HepG2 (cell line): Measurements from ENCODE around the gene LYRM4. TPM values are rescaled to one million over a fixed set of nuclear protein-coding genes. Genes with fewer than 3 reads are reported as not detected.

Experiments
- ATF4 ChIP-seq, 2 experiments: fragments of 450-650 bp in 1 of 2; sonication (generic) in 1 of 2; formaldehyde crosslinking; IDR thresholded peaks; 2 replicates each; pipeline versions ENCODE4 v1.5.0 to v1.8.0; 2020 to 2022; ENCODE audit warnings: mild to moderate bottlenecking in 1 of 2, missing genetic modification reagents in 1 of 2
- ERF ChIP-seq: IDR thresholded peaks from 2 replicates; pipeline ENCODE4 v1.6.1; 2018; ENCODE audit warnings: missing biosample characterization, missing genetic modification reagents
- IRF2 ChIP-seq: IDR thresholded peaks from 2 replicates; pipeline ENCODE4 v1.6.1; 2018; ENCODE audit warnings: missing genetic modification reagents, missing compliant biosample characterization
- JUND ChIP-seq: sonication (generic); formaldehyde crosslinking; IDR thresholded peaks from 2 replicates; pipeline ENCODE4 v1.8.0; 2022; ENCODE audit warnings: mild to moderate bottlenecking, missing genetic modification reagents
- MEF2D ChIP-seq: sonication (generic); formaldehyde crosslinking; IDR thresholded peaks from 2 replicates; pipeline ENCODE4 v1.5.1; 2020; ENCODE audit warnings: mild to moderate bottlenecking, missing genetic modification reagents
- NFIC ChIP-seq: IDR thresholded peaks from 2 replicates; pipeline ENCODE4 v1.6.1; 2012; ENCODE audit warnings: mild to moderate bottlenecking, low read length, inconsistent platforms
- NFYC ChIP-seq: IDR thresholded peaks from 2 replicates; pipeline ENCODE4 v1.6.1; 2016; ENCODE audit warnings: missing genetic modification reagents, missing compliant biosample characterization
- NPAS2 ChIP-seq: sonication (generic); formaldehyde crosslinking; IDR thresholded peaks from 2 replicates; pipeline ENCODE4 v1.8.0; 2022; ENCODE audit warnings: mild to moderate bottlenecking, missing genetic modification reagents, borderline replicate concordance
- NR2F1 ChIP-seq, 2 experiments: fragments of 450-650 bp in 1 of 2; formaldehyde crosslinking in 1 of 2; IDR thresholded peaks; 2 replicates each; pipeline versions ENCODE4 v1.5.0 to v1.6.1; 2016 to 2020; ENCODE audit warnings: mild to moderate bottlenecking in 1 of 2, missing compliant biosample characterization in 1 of 2, missing genetic modification reagents in 1 of 2, moderate library complexity in 1 of 2
- POGZ ChIP-seq: sonication (generic); formaldehyde crosslinking; IDR thresholded peaks from 2 replicates; pipeline ENCODE4 v1.4.0; 2020; ENCODE audit warnings: mild to moderate bottlenecking, missing genetic modification reagents
- PRDM4 ChIP-seq: sonication (generic); formaldehyde crosslinking; IDR thresholded peaks from 2 replicates; pipeline ENCODE4 v1.9.0; 2021; ENCODE audit warnings: missing genetic modification reagents, borderline replicate concordance
- PRPF4 ChIP-seq: fragments of 200-400 bp; formaldehyde crosslinking; IDR thresholded peaks from 2 replicates; pipeline ENCODE4 v1.6.1; 2016; ENCODE audit warnings: low read length, low read depth; ENCODE audit not compliant: poor library complexity, severe bottlenecking
- RFXANK ChIP-seq: IDR thresholded peaks from 2 replicates; pipeline ENCODE4 v1.6.1; 2016
- RXRA ChIP-seq: sonication (generic); formaldehyde crosslinking; IDR thresholded peaks from 2 replicates; pipeline ENCODE4 v1.5.1; 2020; ENCODE audit warnings: missing genetic modification reagents
- SOX5 ChIP-seq: IDR thresholded peaks from 2 replicates; pipeline ENCODE4 v1.6.1; 2016; ENCODE audit warnings: borderline replicate concordance
- ZFP36 ChIP-seq: fragments of 150-350 bp; IDR thresholded peaks from 2 replicates; pipeline ENCODE4 v1.6.1; 2018; ENCODE audit warnings: borderline replicate concordance, low read length, low read depth; ENCODE audit not compliant: partially characterized antibody
- ZFP91 ChIP-seq: sonication (generic); formaldehyde crosslinking; IDR thresholded peaks from 2 replicates; pipeline ENCODE4 v1.9.0; 2022; ENCODE audit warnings: missing genetic modification reagents, mild to moderate bottlenecking, borderline replicate concordance
- ZNF121 ChIP-seq: sonication (generic); formaldehyde crosslinking; IDR thresholded peaks from 2 replicates; pipeline ENCODE4 v1.5.0; 2020; ENCODE audit warnings: mild to moderate bottlenecking, missing genetic modification reagents
- ZNF292 ChIP-seq: sonication (generic); formaldehyde crosslinking; IDR thresholded peaks from 2 replicates; pipeline ENCODE4 v1.8.1; 2022; ENCODE audit warnings: mild to moderate bottlenecking, low read depth, missing genetic modification reagents, borderline replicate concordance
- ZNF512 ChIP-seq: sonication (generic); formaldehyde crosslinking; IDR thresholded peaks from 2 replicates; pipeline ENCODE4 v1.4.0; 2020; ENCODE audit warnings: mild to moderate bottlenecking, missing genetic modification reagents
- ZNF652 ChIP-seq: IDR thresholded peaks from 2 replicates; pipeline ENCODE4 v1.6.1; 2016; ENCODE audit warnings: low read depth, borderline replicate concordance
- ZNF891 ChIP-seq: sonication (generic); formaldehyde crosslinking; IDR thresholded peaks from 2 replicates; pipeline ENCODE4 v1.5.0; 2020; ENCODE audit warnings: mild to moderate bottlenecking, missing genetic modification reagents
- polyA plus RNA-seq, 8 experiments: library from polyadenylated mRNA; depleted of rRNA in 3 of 8; stranded (reverse) in 7 of 8; unstranded in 1 of 8; fragments of >200 nt; fragmentation: Illumina TruSeq in 4 of 8; extraction: Trizol in 4 of 8; gene quantifications; 2 replicates each; pipeline versions ENCODE4 v1.2.1 to v1.2.3, GENCODE V29; 2011 to 2016; ENCODE audit warnings: low read depth in 4 of 8, missing spikeins in 1 of 8, mixed read lengths in 1 of 8; ENCODE audit not compliant: insufficient read depth in 1 of 8
- total RNA-seq, 5 experiments: library from RNA; depleted of rRNA; stranded (reverse); fragments of >200 nt; fragmentation: Illumina TruSeq; extraction: Trizol; gene quantifications; 2 replicates each; pipeline ENCODE4 v1.2.3, GENCODE V29; 2016; ENCODE audit warnings: low read depth in 1 of 5
- TF ChIP-seq, protein P1 (sequence below): sonication (generic); formaldehyde crosslinking; IDR thresholded peaks from 2 replicates; pipeline ENCODE4 v1.5.0; 2020; ENCODE audit warnings: mild to moderate bottlenecking, missing genetic modification reagents, moderate library complexity

LYRM4 gene
- total and polyA plus RNA-seq, 2 of the 13 experiments (the other 11 are each of a cell fraction or from before 2014, with no cell fraction given): 64.6 to 67.5 TPM

DNA sequence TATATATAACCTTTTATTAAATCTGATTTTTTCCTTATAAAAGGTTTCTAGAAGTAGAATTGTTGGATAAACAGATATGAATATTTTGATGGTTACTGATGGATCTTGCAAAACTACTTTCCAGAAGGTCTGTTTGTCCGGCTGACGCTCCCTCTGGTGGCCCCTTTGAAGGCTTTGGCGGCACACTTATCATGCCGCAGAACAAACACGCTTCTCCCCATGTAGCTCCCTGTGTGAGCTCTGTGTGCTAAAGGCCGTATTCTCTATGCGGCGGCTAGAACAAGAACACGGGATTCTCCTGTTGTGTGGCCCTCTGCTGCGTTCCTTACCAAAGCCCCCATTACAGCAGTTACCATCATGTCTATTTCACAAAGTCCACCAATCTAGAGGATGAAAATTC is 145.6 kb downstream of the LYRM4 start (continued):
- TF ChIP-seq RXRA (CRISPR knock-in tag): peak; percentile 79
- TF ChIP-seq ATF4 (CRISPR knock-in tag; IDR thresholded peaks at IDR 0.05): no peak
- no peak for TF ChIP-seq PRDM4 (CRISPR knock-in tag)
- TF ChIP-seq JUND: no peak
- 0 out of 4 replicates have a peak, but pooled peaks of 1 of the 2 experiments have one; percentile 28 for TF ChIP-seq NR2F1 (CRISPR knock-in tag; IDR thresholded peaks at IDR 0.05)
- no peak for TF ChIP-seq ZFP36
- TF ChIP-seq ZNF652 (CRISPR knock-in tag): no peak
- peak; percentile 71 for TF ChIP-seq SOX5
- no peak for TF ChIP-seq RFXANK
- 0 out of 2 replicates have a peak, but pooled peaks have one; percentile 43 for TF ChIP-seq ZNF121 (CRISPR knock-in tag)
- no peak for TF ChIP-seq ZNF292 (CRISPR knock-in tag)
- peak; percentile 48 for TF ChIP-seq POGZ
- peak; percentile 35; the same call in 1 of the 2 replicates for TF ChIP-seq NFIC
- no peak for TF ChIP-seq NPAS2 (CRISPR knock-in tag)
- TF ChIP-seq MEF2D (CRISPR knock-in tag): no peak
- no peak for TF ChIP-seq ZNF891 (CRISPR knock-in tag)
- 0 out of 2 replicates have a peak, but pooled peaks have one; percentile 31 for TF ChIP-seq ZNF512 (CRISPR knock-in tag)
- peak; percentile 44; the same call in 1 of the 2 replicates for TF ChIP-seq IRF2 (CRISPR knock-in tag)
- TF ChIP-seq, protein P1, sequence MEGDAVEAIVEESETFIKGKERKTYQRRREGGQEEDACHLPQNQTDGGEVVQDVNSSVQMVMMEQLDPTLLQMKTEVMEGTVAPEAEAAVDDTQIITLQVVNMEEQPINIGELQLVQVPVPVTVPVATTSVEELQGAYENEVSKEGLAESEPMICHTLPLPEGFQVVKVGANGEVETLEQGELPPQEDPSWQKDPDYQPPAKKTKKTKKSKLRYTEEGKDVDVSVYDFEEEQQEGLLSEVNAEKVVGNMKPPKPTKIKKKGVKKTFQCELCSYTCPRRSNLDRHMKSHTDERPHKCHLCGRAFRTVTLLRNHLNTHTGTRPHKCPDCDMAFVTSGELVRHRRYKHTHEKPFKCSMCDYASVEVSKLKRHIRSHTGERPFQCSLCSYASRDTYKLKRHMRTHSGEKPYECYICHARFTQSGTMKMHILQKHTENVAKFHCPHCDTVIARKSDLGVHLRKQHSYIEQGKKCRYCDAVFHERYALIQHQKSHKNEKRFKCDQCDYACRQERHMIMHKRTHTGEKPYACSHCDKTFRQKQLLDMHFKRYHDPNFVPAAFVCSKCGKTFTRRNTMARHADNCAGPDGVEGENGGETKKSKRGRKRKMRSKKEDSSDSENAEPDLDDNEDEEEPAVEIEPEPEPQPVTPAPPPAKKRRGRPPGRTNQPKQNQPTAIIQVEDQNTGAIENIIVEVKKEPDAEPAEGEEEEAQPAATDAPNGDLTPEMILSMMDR (CRISPR knock-in tag): peak; percentile 88
- peak; percentile 61; the same call in 1 of the 2 replicates for TF ChIP-seq ERF (CRISPR knock-in tag)
- peak; percentile 48; the same call in 1 of the 2 replicates for TF ChIP-seq ZFP91 (CRISPR knock-in tag)
- no peak for TF ChIP-seq NFYC (CRISPR knock-in tag)
- no peak for TF ChIP-seq PRPF4
